Natural killer cell (primary cell): ENCODE results near the gene SKAP2. TPM values are rescaled to one million over a fixed set of nuclear protein-coding genes. Genes with fewer than 3 reads are reported as not detected.

Experiments used
- ATAC-seq, 3 donors: fragments of 150-1000 bp in 2 of 3; fragments of 200-7000 bp in 1 of 3; cut with Tn5 transposase; 1 replicate in 1 of 3; 2 replicates in 2 of 3; pipeline ENCODE4 v1.10.0; 2021; ENCODE audit warnings: mild to moderate bottlenecking in 2 of 3, moderate library complexity in 2 of 3
- DNase-seq, 2 donors: peaks; one replicate each; pipeline versions ENCODE4 v3.0.0 to v3.0.0-alpha.2; 2013 to 2021; ENCODE audit warnings: mixed read lengths in 1 of 2
- H3K27ac ChIP-seq: one replicate; pipeline ENCODE4 v1.5.1; 2013; ENCODE audit warnings: mild to moderate bottlenecking, low read length
- H3K27me3 ChIP-seq: one replicate; pipeline ENCODE4 v1.6.1; 2013; ENCODE audit warnings: low read length; ENCODE audit not compliant: control insufficient read depth, insufficient read depth
- H3K36me3 ChIP-seq: one replicate; pipeline ENCODE4 v1.6.1; 2013; ENCODE audit warnings: low read length; ENCODE audit not compliant: control insufficient read depth, insufficient read depth
- H3K4me1 ChIP-seq: one replicate; pipeline ENCODE4 v1.6.1; 2013; ENCODE audit warnings: low read length; ENCODE audit not compliant: control insufficient read depth, insufficient read depth
- H3K4me3 ChIP-seq: one replicate; pipeline ENCODE4 v1.5.1; 2013; ENCODE audit warnings: low read length
- H3K9me3 ChIP-seq: one replicate; pipeline ENCODE4 v1.6.1; 2013; ENCODE audit warnings: low read length; ENCODE audit not compliant: control insufficient read depth, insufficient read depth
- H3K27ac Mint-ChIP-seq, 2 donors: one replicate each; pipeline ENCODE4 v1.8.0; 2022; ENCODE audit warnings: mild to moderate bottlenecking in 2 of 2, mixed read lengths in 2 of 2, moderate library complexity in 1 of 2
- H3K27me3 Mint-ChIP-seq, 2 donors: one replicate each; pipeline ENCODE4 v1.8.0; 2022; ENCODE audit warnings: low read depth in 2 of 2, mixed read lengths in 2 of 2
- H3K36me3 Mint-ChIP-seq: one replicate; pipeline ENCODE4 v1.8.0; 2022; ENCODE audit warnings: mixed read lengths
- H3K4me1 Mint-ChIP-seq, 2 donors: one replicate each; pipeline ENCODE4 v1.8.0; 2022; ENCODE audit warnings: mixed read lengths in 2 of 2
- H3K4me3 Mint-ChIP-seq: one replicate; pipeline ENCODE4 v1.8.0; 2022; ENCODE audit warnings: mild to moderate bottlenecking, moderate library complexity, mixed read lengths
- H3K9me3 Mint-ChIP-seq, 2 donors: one replicate each; pipeline ENCODE4 v1.8.0; 2022; ENCODE audit warnings: mixed read lengths in 2 of 2
- WGBS: methylation state at CpG from one replicate; pipeline ENCODE4 v1.1.7; 2013; ENCODE audit warnings: missing lambda C conversion rate; ENCODE audit not compliant: insufficient coverage; 5-methylcytosine and 5-hydroxymethylcytosine counted together
- intact Hi-C: fragments of 100-400 bp; cut with micrococcal nuclease; formaldehyde crosslinking; loops from one replicate; pipeline ENCODE4 v1.14.2; 2022
- total RNA-seq, 4 donors: library from RNA; stranded (reverse); fragments of 120-200 nt in 1 of 4; gene quantifications; one replicate each; pipeline versions ENCODE4 v1.2.3 to v1.2.4, GENCODE V29; 2013 to 2022
- TF ChIP-seq, protein P1 (sequence below): fragments of 200-600 bp; IDR thresholded peaks from one replicate; pipeline ENCODE4 v1.8.0; 2022; ENCODE audit warnings: antibody characterized with exemption

SKAP2 gene
- total RNA-seq, 3 donors from 2014 or later (not counting 1 experiment from before 2014, with no cell fraction given): 26.8 to 42.4 (median 35.1) TPM

DNA sequence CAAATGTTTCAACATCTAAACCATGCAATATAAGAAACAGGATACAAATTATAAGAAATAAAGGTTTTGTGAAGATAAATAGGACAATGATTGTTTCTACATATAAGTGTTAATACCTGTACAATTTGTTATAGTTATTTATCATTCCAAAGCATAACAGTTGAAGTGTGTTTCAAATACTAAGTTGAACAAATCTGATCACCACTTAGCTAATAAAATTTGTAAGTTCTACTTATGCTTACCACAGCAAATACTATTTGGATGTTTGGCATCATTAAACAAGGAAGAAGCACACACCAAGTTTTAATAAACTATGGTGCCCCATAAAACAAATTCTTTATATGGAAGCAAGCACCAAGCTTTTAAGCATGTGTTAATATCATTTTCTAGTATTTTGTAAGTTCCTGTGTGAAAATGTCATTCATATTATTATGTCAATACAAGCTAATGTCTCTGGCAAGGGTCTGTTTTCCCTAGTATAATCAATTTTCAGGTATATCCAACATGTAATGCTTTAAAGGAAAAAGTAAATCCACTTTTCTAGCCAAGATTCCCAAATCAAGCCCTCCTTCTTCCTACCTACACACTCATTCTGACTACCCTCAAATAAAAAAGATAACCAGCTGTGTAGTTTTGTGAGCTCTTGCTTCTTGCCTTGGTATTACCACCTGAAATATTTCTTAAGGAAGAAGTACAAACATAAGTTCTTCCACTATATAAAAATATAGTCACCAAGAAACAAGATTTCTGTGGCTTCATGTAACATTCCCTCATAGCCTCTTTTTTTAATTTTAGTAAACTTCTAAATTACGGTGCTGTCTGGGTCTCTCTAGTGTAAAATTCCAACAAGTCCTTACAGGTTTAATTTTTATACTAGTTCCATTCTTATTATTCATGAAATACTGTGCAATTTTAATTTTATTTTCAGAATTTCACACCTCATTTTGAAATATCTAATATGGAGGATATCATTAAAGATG is 9.2 kb downstream of the SKAP2 start:
- intact Hi-C loops: no loop called here
- Histone ChIP-seq H3K9me3 (no peaks in the 10 kb centered on the region), H3K4me1 (peaks cover 16% of the 10 kb centered on the region), H3K36me3 (peaks cover 12% of the 10 kb centered on the region), H3K4me3 (no peak overlapping the region), H3K27me3 (peaks cover 3% of the 10 kb centered on the region), H3K27ac (no peak overlapping the region)
- H3K9me3 Mint-ChIP-seq: no peaks in the 10 kb centered on the region
- peaks cover 24 to 25% of the 10 kb centered on the region in 2 donors for H3K4me1 Mint-ChIP-seq
- no peaks in the 10 kb centered on the region for H3K27me3 Mint-ChIP-seq
- 100% methylated on average over 1 of the region's 1 CpG for WGBS
- DNase-seq (no peak), ATAC-seq (no peak)
- TF ChIP-seq, protein P1, sequence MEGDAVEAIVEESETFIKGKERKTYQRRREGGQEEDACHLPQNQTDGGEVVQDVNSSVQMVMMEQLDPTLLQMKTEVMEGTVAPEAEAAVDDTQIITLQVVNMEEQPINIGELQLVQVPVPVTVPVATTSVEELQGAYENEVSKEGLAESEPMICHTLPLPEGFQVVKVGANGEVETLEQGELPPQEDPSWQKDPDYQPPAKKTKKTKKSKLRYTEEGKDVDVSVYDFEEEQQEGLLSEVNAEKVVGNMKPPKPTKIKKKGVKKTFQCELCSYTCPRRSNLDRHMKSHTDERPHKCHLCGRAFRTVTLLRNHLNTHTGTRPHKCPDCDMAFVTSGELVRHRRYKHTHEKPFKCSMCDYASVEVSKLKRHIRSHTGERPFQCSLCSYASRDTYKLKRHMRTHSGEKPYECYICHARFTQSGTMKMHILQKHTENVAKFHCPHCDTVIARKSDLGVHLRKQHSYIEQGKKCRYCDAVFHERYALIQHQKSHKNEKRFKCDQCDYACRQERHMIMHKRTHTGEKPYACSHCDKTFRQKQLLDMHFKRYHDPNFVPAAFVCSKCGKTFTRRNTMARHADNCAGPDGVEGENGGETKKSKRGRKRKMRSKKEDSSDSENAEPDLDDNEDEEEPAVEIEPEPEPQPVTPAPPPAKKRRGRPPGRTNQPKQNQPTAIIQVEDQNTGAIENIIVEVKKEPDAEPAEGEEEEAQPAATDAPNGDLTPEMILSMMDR: no peak
- H3K4me3 Mint-ChIP-seq: no peak overlapping the region
- H3K36me3 Mint-ChIP-seq: no peaks in the 10 kb centered on the region
- H3K27ac Mint-ChIP-seq: no peak overlapping the region

DNA sequence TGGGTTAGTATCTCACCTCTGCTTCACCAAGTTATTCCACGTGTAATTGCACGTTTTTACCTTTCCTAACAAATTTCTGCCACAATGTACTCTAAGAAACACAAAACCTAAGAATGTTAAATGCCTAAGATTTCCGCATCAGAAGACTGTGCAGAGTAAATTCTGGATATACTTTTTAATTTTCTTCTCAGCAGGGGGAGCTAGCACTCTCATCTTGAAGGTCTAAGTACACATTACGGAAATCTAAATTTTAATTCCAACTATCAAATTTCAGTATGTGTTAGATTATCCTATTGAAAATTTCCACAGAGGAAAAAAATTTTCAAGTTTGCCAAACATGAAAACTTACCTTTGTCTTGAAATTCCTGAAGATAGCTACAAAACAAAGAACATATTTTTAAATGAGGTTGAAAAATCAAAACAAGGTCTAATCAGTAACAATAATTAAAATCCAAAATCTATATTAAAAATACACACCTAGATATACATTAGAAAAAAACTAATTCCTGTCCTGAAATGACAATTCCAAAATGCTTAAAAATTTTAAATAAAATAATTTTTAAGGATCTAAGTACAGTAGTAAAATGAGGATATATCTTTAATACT is 10.5 kb downstream of the SKAP2 start:
- Histone ChIP-seq H3K36me3 (peaks cover 14% of the 10 kb centered on the region), H3K4me3 (no peak overlapping the region), H3K27ac (no peak overlapping the region), H3K9me3 (no peaks in the 10 kb centered on the region), H3K4me1 (peaks cover 15% of the 10 kb centered on the region), H3K27me3 (peaks cover 3% of the 10 kb centered on the region)
- intact Hi-C loops: loop anchor here (1.0 kb wide), 1 partner anchor 307 kb away; no protein-coding TSS in a partner anchor
- H3K27me3 Mint-ChIP-seq: no peaks in the 10 kb centered on the region
- H3K9me3 Mint-ChIP-seq: no peaks in the 10 kb centered on the region
- DNase-seq (peak in 1 of 2 donors; percentile 52), ATAC-seq (peak in 1 of 3 donors; percentile 37)
- TF ChIP-seq, protein P1: peak; percentile 69
- H3K36me3 Mint-ChIP-seq: no peaks in the 10 kb centered on the region
- no peak overlapping the region for H3K4me3 Mint-ChIP-seq
- 37% methylated on average over 3 of the region's 4 CpGs for WGBS
- H3K4me1 Mint-ChIP-seq: peaks cover 18 to 22% of the 10 kb centered on the region in 2 donors
- H3K27ac Mint-ChIP-seq: no peak overlapping the region

DNA sequence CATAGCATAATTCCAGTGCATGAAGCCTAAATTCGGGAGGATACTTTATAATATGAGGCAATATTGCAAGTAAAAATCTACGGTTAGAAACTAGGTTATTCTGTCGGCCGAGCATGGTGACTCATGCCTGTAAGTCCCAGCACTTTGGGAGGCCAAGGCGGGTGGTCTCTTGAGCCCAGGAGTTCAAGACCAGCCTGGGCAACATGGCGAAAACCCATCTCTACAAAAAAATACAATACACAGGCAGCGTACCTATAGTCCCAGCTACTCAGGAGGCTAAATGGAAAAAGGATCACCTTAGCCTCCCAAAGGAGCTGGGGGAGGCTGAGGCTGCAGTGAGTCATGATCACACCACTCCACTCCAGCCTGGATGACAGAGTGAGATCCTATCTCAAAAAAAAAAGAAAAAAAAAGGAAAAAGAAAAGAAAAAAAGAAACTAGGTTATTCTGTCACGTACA is 14.2 kb downstream of the SKAP2 start:
- H3K4me1 ChIP-seq: no peaks in the 10 kb centered on the region
- H3K27ac ChIP-seq: no peak overlapping the region
- no peak for DNase-seq
- Mint-ChIP-seq H3K36me3 (no peaks in the 10 kb centered on the region), H3K4me3 (no peak overlapping the region), H3K4me1 (peaks cover 0 to 5% of the 10 kb centered on the region in 2 donors), H3K27me3 (no peaks in the 10 kb centered on the region), H3K27ac (no peak overlapping the region), H3K9me3 (no peaks in the 10 kb centered on the region)
- ATAC-seq: no peak
- TF ChIP-seq, protein P1: no peak
- intact Hi-C loops: no loop called here
- no peaks in the 10 kb centered on the region for H3K9me3 ChIP-seq
- WGBS: 97% methylated on average over 7 of the region's 8 CpGs
- no peaks in the 10 kb centered on the region for H3K27me3 ChIP-seq
- peaks cover 20% of the 10 kb centered on the region for H3K36me3 ChIP-seq
- H3K4me3 ChIP-seq: no peak overlapping the region
